Epithelial cell of esophagus (primary cell): ENCODE measurements around the gene AMMECR1.

Source experiments
- DNase-seq: peaks from one replicate; pipeline ENCODE4 v3.0.0; 2010; ENCODE audit warnings: low read depth
- H3K4me3 ChIP-seq: 2 replicates; pipeline ENCODE4 v1.5.1; 2011; ENCODE audit warnings: mild to moderate bottlenecking, low read length, control low read depth
- CTCF ChIP-seq: IDR thresholded peaks from 2 replicates; pipeline ENCODE4 v1.5.1; 2011; ENCODE audit warnings: low read depth, mild to moderate bottlenecking, low read length, control low read depth, inconsistent platforms; ENCODE audit not compliant: insufficient read depth; ENCODE audit errors: missing control alignments

AMMECR1 gene

GRCh38 chrX:110145854-110146253 is 172.0 kb downstream of the AMMECR1 start:
- no peak overlapping the region for H3K4me3 ChIP-seq
- peak; percentile 53 for TF ChIP-seq CTCF
- peak; percentile 27 for DNase-seq

- no peak for DNase-seq
- no peak for TF ChIP-seq CTCF
- no peak overlapping the region for H3K4me3 ChIP-seq
Observed at GRCh38 chrX:110145311-110145710, 172.6 kb downstream of the AMMECR1 start.
